NCI-H1092 treated with DMSO at 0.1 percent for 48 hours (cell line): Measurements from ENCODE around the gene C1orf115.
"Not testable (repeated sequence)": the region's sequence is repeated elsewhere in the genome, so short reads cannot be mapped to it uniquely, and the experiment has no call there.

Experiments used
- DNase-seq: peaks from one replicate; lab custom pipeline; 2025; lab: John Stamatoyannopoulos, UW

The C1orf115 gene

DNA sequence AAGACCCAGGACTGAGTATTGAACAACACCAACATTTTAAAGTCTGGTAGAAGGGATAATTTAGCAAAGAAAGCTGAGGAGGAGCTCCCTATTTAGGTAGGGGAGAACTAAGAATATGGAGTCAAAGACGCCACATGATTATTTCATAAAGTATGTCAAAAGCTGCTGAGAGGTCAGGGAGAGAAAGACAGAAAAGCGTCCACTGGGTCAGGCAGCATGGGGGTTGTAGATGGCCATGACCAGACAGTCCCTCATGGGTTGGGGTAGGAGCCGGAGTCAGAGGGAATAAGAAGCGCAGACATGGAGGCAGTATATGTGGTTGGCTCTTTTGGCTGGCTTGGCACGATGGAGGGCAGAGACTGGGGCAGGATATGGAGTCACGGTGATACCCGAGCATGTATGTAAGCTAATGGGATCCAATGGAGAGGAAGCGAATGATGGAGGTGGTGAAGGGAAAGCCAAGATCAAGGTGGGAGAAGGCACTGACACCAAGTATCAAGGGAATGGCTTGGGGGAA lies 4.8 kb downstream of the C1orf115 start:
- no peak for DNase-seq

DNA sequence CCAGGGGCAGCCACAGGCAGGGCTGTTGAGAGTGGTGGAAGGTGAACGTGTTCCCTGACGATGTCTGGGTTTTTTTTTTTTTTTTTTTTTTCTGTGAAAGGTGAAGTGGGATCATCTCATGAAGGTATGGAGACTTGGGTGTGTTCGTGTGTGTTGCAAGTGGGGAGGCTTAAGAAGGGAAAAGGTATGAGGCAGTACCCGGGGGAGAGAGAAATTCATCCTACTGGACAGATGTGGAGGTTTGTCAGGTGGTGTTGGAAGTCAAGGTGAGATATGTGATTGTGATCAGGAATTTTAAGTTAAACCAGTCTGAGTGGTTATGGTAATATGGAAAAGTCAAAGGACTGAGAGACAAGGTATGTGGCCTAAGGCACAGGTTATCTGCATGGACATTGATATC lies 5.3 kb downstream of the C1orf115 start:
- no peak for DNase-seq

DNA sequence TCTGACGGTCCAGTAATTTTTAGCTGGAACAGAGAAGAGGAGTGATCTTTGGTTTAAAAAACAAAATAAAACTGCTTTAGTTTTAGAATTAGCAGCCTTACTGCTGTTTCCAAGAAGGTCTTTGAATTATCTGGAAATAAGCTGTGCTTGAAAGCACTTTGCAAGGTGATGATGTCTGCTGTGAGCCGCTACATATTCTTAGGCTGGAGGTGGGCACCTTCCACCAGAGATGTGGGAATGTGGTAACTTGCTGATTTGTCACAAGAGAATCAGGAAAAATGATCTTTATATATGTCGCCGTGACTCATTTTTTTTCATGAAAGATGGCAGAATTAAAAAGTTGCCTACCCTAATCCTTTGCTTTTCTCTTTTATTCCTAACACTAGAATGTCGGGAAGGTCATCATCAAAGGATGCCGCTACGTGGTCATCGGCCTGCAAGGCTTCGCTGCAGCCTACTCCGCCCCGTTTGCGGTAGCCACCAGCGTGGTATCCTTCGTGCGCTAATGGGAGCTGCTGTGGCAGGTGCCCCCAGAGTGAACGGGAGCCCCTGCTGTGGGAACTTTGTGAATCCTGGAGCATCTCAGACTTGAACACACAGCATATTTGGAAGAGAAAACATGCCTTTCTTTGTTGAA lies 6.2 kb downstream of the C1orf115 start:
- DNase-seq, result no peak

- DNase-seq, result no peak
These were observed 6.7 kb downstream of the C1orf115 start for GRCh38 chr1:220696863-220697231.

DNA sequence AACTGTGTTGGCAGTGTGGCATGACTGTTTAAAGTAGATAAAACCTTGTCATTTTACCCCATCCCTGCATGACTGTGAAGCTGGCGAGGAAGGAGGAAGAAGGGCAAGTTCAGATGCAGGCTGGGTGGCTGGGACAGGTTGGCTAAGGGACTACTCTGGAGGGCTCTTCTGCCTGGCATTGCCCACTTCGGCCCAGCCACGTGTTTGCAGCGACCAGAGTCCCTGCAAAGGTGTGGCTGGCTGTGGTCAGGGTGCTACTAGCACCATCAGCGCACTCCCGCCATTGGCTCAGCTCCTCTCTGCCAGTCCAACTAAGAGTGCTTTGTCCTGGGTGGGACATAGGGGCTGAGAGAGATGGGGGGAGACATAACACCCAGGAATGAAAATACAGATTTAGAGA lies 7.2 kb downstream of the C1orf115 start:
- no peak for DNase-seq

DNA sequence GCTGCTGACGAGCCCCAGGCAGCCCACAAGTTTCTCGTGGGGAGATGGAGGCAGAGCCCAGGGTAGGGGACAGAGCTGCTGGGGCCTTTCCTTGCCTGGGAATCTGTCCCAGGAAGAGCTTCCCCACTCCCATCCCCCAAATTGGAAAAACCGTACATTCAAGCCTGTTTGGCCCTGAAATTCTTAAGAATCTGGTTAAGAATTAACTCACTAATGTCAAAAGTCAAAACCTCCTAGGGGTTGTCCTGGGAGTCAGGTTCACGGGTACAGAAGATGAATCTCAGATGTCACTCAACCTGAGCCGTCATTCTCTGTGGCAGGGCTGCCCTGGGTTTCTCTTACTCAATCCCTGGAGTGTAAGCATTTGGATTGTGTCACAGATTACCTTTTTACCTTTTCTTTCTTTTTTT lies 8.4 kb downstream of the C1orf115 start:
- DNase-seq, result no peak

GRCh38 chr1:220699044-220699443 lies 8.9 kb downstream of the C1orf115 start:
- DNase-seq, result no peak

DNA sequence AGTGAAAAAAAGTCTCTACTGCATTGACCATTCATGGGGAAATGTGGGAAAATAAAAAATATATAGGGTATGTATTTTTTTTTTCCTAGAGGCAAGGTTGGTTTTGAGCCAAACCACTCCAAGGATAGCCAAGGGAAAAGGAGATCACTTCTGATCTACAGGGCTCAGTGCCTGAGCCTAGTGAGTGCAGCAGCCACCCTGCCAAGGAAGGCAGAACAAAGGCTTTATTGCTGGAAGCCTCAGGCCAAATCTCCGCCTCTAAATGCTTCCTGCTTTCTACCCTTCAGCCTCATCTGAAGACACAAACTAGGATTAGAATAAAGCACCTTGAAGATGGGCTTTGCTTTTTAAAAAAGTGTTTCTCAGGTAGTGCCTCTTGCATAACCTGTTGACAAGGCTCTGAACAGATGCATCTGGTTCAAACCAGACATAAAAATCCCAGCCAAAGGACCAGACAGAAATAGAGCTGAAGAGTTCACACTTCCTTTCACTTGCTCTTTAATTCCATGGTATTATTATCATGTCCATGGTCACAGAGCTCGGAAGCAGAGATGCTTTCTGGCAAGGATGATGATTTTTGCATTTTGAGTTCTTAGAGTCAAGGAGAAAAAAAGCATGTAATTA lies 10.5 kb downstream of the C1orf115 start:
- DNase-seq, result peak; percentile 59

GRCh38 chr1:220701974-220702373 lies 11.8 kb downstream of the C1orf115 start:
- DNase-seq, result no peak

- DNase-seq, result peak; percentile 12
These were observed 12.6 kb downstream of the C1orf115 start for GRCh38 chr1:220702733-220703270.

GRCh38 chr1:220703305-220703704 lies 13.1 kb downstream of the C1orf115 start:
- DNase-seq, result no peak

GRCh38 chr1:220705782-220706181 lies 15.6 kb downstream of the C1orf115 start:
- DNase-seq, result no peak

DNA sequence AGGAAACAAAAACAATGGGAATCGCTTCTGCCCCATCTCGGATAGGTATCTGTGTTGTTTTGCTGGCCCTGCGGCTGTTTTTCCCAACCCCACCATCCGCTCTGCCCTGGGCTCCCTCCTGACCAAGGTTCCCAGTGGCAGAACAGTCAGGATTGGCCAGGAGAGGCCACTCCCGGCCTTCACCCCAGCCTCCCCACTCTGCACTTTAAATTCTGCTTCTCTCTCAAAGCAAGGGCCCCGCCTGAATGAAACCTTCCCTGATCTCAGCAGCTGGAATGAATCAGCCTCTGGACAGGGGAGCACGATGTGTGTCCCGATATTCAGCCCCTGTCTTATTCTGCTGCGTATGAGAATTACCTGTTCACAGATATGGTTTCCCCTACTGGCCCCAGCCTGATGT lies 16.3 kb downstream of the C1orf115 start:
- no peak for DNase-seq

DNA sequence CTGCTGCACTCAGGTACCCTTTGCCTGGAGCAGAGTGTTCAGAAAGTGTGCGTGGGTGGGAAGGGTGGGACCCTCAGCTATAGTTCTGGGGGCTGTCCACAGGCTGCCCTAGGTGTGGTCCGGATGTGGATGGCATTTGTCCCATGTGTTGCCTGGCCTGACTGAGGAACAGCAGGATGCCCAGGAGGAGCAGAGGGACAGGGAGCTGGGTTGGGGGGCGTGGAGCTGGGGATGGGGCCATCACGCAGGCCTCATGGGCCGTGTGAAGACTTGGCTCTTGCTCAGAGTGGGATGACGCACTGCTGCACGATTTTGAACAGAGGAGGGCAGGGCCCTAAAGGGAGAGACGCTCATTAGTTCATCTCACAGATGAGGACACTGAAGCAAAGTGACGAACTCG lies 17.0 kb downstream of the C1orf115 start:
- no peak for DNase-seq

GRCh38 chr1:220708244-220708643 lies 18.1 kb downstream of the C1orf115 start:
- no peak for DNase-seq

- DNase-seq, result no peak
These were observed 19.0 kb downstream of the C1orf115 start for GRCh38 chr1:220708936-220709801.

DNA sequence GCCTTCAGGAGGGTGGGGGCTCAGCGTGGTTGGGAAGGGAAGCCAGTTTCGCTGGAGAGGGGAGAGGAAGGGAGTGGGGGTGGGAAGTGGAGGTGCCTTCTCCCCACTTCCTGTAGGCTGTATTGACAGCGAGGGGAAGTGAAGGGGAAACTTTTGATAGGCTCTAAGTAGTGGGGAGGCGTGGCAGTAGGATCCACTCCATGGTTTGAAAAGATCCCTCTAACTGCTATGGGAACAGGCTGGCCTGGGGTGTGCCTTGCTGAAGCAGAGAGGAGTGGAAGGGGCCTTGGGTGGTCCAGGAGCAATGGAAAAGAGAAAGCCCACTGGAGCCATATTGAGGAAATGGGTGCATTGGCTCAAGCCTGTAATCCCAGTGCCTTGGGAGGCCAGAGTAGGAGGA lies 20.2 kb downstream of the C1orf115 start:
- no peak for DNase-seq

DNA sequence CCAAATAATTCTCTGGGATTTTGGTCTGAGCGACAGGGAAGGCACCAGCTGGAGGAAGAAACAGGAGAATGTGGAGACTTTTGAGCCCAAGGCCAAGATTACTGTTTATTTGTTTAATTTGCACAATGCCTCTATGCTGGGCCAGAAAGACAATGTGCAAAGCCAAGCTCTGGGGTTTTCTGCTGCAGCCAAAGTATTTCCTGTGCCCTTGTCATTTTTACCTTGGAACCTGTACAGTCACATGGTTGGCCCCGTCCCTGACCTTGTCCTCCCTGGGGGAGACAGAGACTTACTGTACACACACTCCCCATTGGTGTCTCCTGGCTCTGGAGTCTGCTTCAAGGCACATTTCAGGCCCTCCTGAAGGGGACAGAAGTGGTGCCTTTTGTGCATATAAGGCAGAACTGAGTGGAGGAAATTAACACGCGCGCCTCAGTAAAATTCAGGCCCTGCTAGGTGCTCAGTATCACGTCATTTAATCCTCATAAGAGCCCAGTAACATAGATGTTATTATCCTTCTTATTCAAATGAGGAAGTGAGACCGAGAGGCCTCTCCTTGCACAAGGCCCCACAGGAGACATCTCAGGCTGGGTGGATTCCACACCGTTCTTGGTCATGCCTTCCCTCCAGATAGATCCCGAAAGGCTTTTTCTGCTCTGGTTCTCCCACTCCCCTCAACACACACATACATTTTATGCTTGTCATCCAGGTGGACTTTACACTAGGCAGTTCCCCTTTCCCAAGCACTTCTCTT lies 21.1 kb downstream of the C1orf115 start:
- no peak for DNase-seq

GRCh38 chr1:220715986-220716385 lies 25.8 kb downstream of the C1orf115 start:
- DNase-seq, result not testable (repeated sequence)

DNA sequence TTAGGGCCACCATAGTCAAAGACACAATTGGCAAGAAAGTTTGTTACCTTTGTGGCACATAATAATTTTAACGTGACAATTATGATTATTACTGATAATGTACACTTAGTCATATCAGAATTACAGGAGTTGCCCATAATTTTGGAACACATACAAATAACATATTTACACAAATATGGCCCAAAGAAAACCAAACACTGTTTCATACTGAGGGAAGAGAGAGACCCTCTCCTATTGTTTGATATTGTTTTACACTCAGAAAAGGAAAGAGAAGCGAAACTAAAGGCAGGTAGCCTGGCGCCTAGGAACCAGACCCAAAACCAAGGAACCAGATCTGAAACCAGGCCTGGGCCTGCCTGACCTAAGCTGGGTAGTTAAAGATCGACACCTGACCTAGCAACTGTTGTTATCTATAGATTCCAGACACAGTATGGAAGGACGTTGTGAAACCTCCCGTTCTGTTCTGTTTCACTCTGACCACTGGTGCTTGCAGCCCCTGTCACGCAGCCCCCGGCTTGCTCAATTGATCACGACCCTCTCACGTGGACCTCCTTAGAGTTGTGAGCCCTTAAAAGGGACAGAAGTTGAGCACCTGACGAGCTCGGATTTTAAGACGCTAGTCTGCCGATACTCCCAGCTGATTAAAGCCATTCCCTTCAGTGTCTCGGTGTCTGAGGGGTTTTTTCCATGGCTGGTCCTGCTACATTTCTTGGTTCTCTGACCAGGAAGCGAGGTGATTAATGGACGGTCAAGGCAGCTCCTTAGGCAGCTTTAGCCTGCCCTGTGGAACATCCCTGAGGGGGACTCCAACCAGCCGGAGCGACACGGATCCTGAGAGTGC lies 27.9 kb downstream of the C1orf115 start:
- DNase-seq, result no peak

GRCh38 chr1:220721266-220721665 lies 31.1 kb downstream of the C1orf115 start:
- not testable (repeated sequence) for DNase-seq
